ENCODE data around the gene FZD4. TPM values are rescaled to one million over a fixed set of nuclear protein-coding genes. Genes with fewer than 3 reads are reported as not detected.
A peak's percentile ranks its signal among the peaks of the same experiment; 100 is the strongest.

Gene FZD4
- total and polyA plus RNA-seq, 12 donors = 13.5 to 34.6 (median 22.4) TPM

- H3K27me3 ChIP-seq = no peaks in the 10 kb centered on the region
- ATAC-seq (peak; percentile 8 to 57 (median 34)), DNase-seq (peak in 1 of 2 donors; percentile 45)
- peak overlapping the region in 8 of 10 donors; percentile 0 to 74 (median 40) for H3K27ac ChIP-seq
- WGBS, 2 donors = 48 to 66% methylated on average over 3 of the region's 3 CpGs
- intact Hi-C loops (cut with DNase I) = no loop called here
- H3K36me3 ChIP-seq = no peaks in the 10 kb centered on the region
- peak in 6 of 9 donors; percentile 31 to 67 (median 54) for TF ChIP-seq CTCF (IDR thresholded peaks at IDR 0.05)
- H3K4me3 ChIP-seq = no peak overlapping the region
- peaks cover 0 to 5% (median 0%) of the 10 kb centered on the region in 11 donors for H3K9me3 ChIP-seq
- peaks cover 7 to 75% (median 32%) of the 10 kb centered on the region in 9 donors for H3K4me1 ChIP-seq
Measured at GRCh38 chr11:86978756-86979608, 23.8 kb upstream of the FZD4 start.

- H3K4me1 ChIP-seq = peaks cover 4 to 68% (median 29%) of the 10 kb centered on the region in 9 donors
- DNase-seq = no peak
Measured at GRCh38 chr11:86978247-86978646, 23.1 kb upstream of the FZD4 start.

GRCh38 chr11:86977441-86978050 lies 22.4 kb upstream of the FZD4 start:
- intact Hi-C loops (cut with DNase I) = no loop called here
- Histone ChIP-seq H3K27ac (peak overlapping the region in 7 of 10 donors; percentile 8 to 74 (median 22)), H3K9me3 (peaks cover 0 to 20% (median 9%) of the 10 kb centered on the region in 11 donors), H3K4me3 (no peak overlapping the region), H3K36me3 (no peaks in the 10 kb centered on the region), H3K4me1 (peaks cover 4 to 61% (median 24%) of the 10 kb centered on the region in 9 donors), H3K27me3 (no peaks in the 10 kb centered on the region)
- DNase-seq = peak in 1 of 2 donors; percentile 16
- ATAC-seq = peak in 7 of 8 donors; percentile 52 to 73 (median 61)
- 79 to 82% methylated on average over 6 of the region's 6 CpGs for WGBS, 2 donors
- TF ChIP-seq CTCF (IDR thresholded peaks at IDR 0.05) = no peak

More at GRCh38 chr11:86978247-86978646, 23.1 kb upstream of the FZD4 start:
- no peaks in the 10 kb centered on the region for H3K36me3 ChIP-seq
- intact Hi-C loops (cut with DNase I) = no loop called here
- peak overlapping the region in 7 of 10 donors; percentile 2 to 74 (median 28) for H3K27ac ChIP-seq
- no peak overlapping the region for H3K4me3 ChIP-seq
- peak in 2 of 8 donors; percentile 62 to 82 for ATAC-seq
- peaks cover 0 to 13% (median 2%) of the 10 kb centered on the region in 11 donors for H3K9me3 ChIP-seq
- H3K27me3 ChIP-seq = no peaks in the 10 kb centered on the region
- no peak for TF ChIP-seq CTCF (IDR thresholded peaks at IDR 0.05)
- 81 to 90% methylated on average over 7 of the region's 7 CpGs for WGBS, 2 donors

GRCh38 chr11:86972734-86973133 lies 17.5 kb upstream of the FZD4 start:
- DNase-seq (no peak), ATAC-seq (no peak)
- no peak overlapping the region for H3K27ac ChIP-seq
- no peak overlapping the region for H3K4me3 ChIP-seq
- peaks cover 0 to 28% (median 6%) of the 10 kb centered on the region in 9 donors for H3K4me1 ChIP-seq
- H3K27me3 ChIP-seq = no peaks in the 10 kb centered on the region
- no peak for TF ChIP-seq CTCF (IDR thresholded peaks at IDR 0.05)
- no peaks in the 10 kb centered on the region for H3K36me3 ChIP-seq
- intact Hi-C loops (cut with DNase I) = no loop called here
- 94% methylated on average over 1 of the region's 1 CpG for WGBS, 2 donors
- H3K9me3 ChIP-seq = peaks cover 0 to 34% (median 14%) of the 10 kb centered on the region in 11 donors

All from heart right ventricle (tissue), 16 donors.